Lower leg skin (tissue), 3 donors: ENCODE results near the gene PACS1.

Experiments used
- POLR2A ChIP-seq, 2 donors: fragments of 450-650 bp; IDR thresholded peaks; one replicate each; pipeline ENCODE4 v1.6.1; 2016 to 2017; ENCODE audit warnings: antibody characterized with exemption in 2 of 2, mild to moderate bottlenecking in 1 of 2, moderate library complexity in 1 of 2
- TF ChIP-seq, protein P1 (sequence below), 3 donors: fragments of 450-650 bp; IDR thresholded peaks; one replicate each; pipeline ENCODE4 v1.5.1; 2016; ENCODE audit warnings: antibody characterized with exemption in 3 of 3, mild to moderate bottlenecking in 3 of 3, moderate library complexity in 2 of 3

DNA sequence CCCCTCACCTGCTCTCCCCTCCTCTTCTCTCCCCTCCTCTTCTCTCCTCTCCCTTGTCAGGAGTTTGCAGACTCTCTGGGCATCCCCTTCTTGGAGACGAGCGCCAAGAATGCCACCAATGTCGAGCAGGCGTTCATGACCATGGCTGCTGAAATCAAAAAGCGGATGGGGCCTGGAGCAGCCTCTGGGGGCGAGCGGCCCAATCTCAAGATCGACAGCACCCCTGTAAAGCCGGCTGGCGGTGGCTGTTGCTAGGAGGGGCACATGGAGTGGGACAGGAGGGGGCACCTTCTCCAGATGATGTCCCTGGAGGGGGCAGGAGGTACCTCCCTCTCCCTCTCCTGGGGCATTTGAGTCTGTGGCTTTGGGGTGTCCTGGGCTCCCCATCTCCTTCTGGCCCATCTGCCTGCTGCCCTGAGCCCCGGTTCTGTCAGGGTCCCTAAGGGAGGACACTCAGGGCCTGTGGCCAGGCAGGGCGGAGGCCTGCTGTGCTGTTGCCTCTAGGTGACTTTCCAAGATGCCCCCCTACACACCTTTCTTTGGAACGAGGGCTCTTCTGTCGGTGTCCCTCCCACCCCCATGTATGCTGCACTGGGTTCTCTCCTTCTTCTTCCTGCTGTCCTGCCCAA lies 206.0 kb downstream of the PACS1 start:
- TF ChIP-seq, protein P1, sequence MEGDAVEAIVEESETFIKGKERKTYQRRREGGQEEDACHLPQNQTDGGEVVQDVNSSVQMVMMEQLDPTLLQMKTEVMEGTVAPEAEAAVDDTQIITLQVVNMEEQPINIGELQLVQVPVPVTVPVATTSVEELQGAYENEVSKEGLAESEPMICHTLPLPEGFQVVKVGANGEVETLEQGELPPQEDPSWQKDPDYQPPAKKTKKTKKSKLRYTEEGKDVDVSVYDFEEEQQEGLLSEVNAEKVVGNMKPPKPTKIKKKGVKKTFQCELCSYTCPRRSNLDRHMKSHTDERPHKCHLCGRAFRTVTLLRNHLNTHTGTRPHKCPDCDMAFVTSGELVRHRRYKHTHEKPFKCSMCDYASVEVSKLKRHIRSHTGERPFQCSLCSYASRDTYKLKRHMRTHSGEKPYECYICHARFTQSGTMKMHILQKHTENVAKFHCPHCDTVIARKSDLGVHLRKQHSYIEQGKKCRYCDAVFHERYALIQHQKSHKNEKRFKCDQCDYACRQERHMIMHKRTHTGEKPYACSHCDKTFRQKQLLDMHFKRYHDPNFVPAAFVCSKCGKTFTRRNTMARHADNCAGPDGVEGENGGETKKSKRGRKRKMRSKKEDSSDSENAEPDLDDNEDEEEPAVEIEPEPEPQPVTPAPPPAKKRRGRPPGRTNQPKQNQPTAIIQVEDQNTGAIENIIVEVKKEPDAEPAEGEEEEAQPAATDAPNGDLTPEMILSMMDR (IDR thresholded peaks at IDR 0.05), result no peak
- no peak for TF ChIP-seq POLR2A (IDR thresholded peaks at IDR 0.05)
